ENCODE measurements around the gene SPATA31D3.
A peak's percentile ranks its signal among the peaks of the same experiment; 100 is the strongest.
"Not testable (repeated sequence)": the region's sequence is repeated elsewhere in the genome, so short reads cannot be mapped to it uniquely, and the experiment has no call there.

The SPATA31D3 gene

GRCh38 chr9:81943393-81943792 is at the start of gene SPATA31D3:
TSS of gene SPATA31D3 (plus strand) at chr9:81943500. CDS start at chr9:81943586, 86 bp downstream.
- not testable (repeated sequence) for DNase-seq

- no peak for DNase-seq
These were observed 49.4 kb upstream of the SPATA31D3 start for GRCh38 chr9:81893929-81894328.

GRCh38 chr9:81894891-81895290 is 48.4 kb upstream of the SPATA31D3 start:
- DNase-seq: no peak

GRCh38 chr9:81896070-81896469 is 47.2 kb upstream of the SPATA31D3 start:
- DNase-seq: peak; percentile 58

GRCh38 chr9:81898851-81899250 is 44.4 kb upstream of the SPATA31D3 start:
- peak; percentile 12 for DNase-seq

GRCh38 chr9:81902196-81902595 is 41.1 kb upstream of the SPATA31D3 start:
- peak; percentile 23 for DNase-seq

GRCh38 chr9:81902626-81903025 is 40.7 kb upstream of the SPATA31D3 start:
- peak; percentile 35 for DNase-seq

- DNase-seq: peak; percentile 78
These were observed 36.6 kb upstream of the SPATA31D3 start for GRCh38 chr9:81906671-81907070.

GRCh38 chr9:81912135-81912534 is 31.2 kb upstream of the SPATA31D3 start:
- DNase-seq: no peak

- no peak for DNase-seq
These were observed 27.3 kb upstream of the SPATA31D3 start for GRCh38 chr9:81915801-81916505.

- not testable (repeated sequence) for DNase-seq
These were observed 24.8 kb upstream of the SPATA31D3 start for GRCh38 chr9:81918507-81918906.

- DNase-seq: not testable (repeated sequence)
These were observed 15.0 kb upstream of the SPATA31D3 start, which contains the start of gene SPATA31D4 for GRCh38 chr9:81928305-81928704. TSS of gene SPATA31D4 (plus strand) at chr9:81928428. CDS start at chr9:81928514, 86 bp downstream.

- DNase-seq: not testable (repeated sequence)
These were observed 13.2 kb upstream of the SPATA31D3 start for GRCh38 chr9:81930147-81930546.

GRCh38 chr9:81933547-81933946 is 9.8 kb upstream of the SPATA31D3 start:
- DNase-seq: not testable (repeated sequence)

GRCh38 chr9:81948650-81949049 is 5.3 kb downstream of the SPATA31D3 start:
- not testable (repeated sequence) for DNase-seq

- DNase-seq: no peak
These were observed 9.8 kb downstream of the SPATA31D3 start for GRCh38 chr9:81953096-81953495.

GRCh38 chr9:81955625-81956024 is 12.3 kb downstream of the SPATA31D3 start:
- no peak for DNase-seq

- peak; percentile 24 for DNase-seq
These were observed 21.2 kb downstream of the SPATA31D3 start for GRCh38 chr9:81964218-81965171.

- no peak for DNase-seq
These were observed 24.7 kb downstream of the SPATA31D3 start for GRCh38 chr9:81968026-81968425.

- DNase-seq: no peak
These were observed 26.7 kb downstream of the SPATA31D3 start for GRCh38 chr9:81969971-81970370.

- DNase-seq: no peak
These were observed 28.4 kb downstream of the SPATA31D3 start for GRCh38 chr9:81971727-81972126.

- no peak for DNase-seq
These were observed 31.5 kb downstream of the SPATA31D3 start for GRCh38 chr9:81974764-81975163.

GRCh38 chr9:81976351-81976750 is 33.1 kb downstream of the SPATA31D3 start:
- DNase-seq: no peak

- no peak for DNase-seq
These were observed 35.9 kb downstream of the SPATA31D3 start for GRCh38 chr9:81979196-81979595.
